Subcutaneous abdominal adipose tissue (tissue), 5 donors: ENCODE data around the gene SMARCA1.

Experiments
- H3K27ac ChIP-seq: one replicate; pipeline ENCODE4 v1.7.0; 2013; ENCODE audit warnings: low read depth, mild to moderate bottlenecking, inconsistent platforms, low read length, moderate library complexity
- H3K27me3 ChIP-seq, 5 donors: one replicate each; pipeline ENCODE4 v1.7.0; 2013; ENCODE audit warnings: low read length in 5 of 5, inconsistent platforms in 1 of 5; ENCODE audit not compliant: control insufficient read depth in 5 of 5, insufficient read depth in 4 of 5
- H3K36me3 ChIP-seq, 5 donors: one replicate each; pipeline ENCODE4 v1.7.0; 2013; ENCODE audit warnings: low read length in 5 of 5; ENCODE audit not compliant: control insufficient read depth in 5 of 5, insufficient read depth in 5 of 5
- H3K4me1 ChIP-seq, 5 donors: one replicate each; pipeline ENCODE4 v1.7.0; 2013; ENCODE audit warnings: low read length in 5 of 5, mild to moderate bottlenecking in 3 of 5, moderate library complexity in 1 of 5; ENCODE audit not compliant: control insufficient read depth in 5 of 5, insufficient read depth in 5 of 5
- H3K4me3 ChIP-seq, 5 donors: one replicate each; pipeline ENCODE4 v1.7.0; 2013; ENCODE audit warnings: low read length in 5 of 5, low read depth in 1 of 5
- H3K9ac ChIP-seq, 5 donors: one replicate each; pipeline ENCODE4 v1.7.0; 2013; ENCODE audit warnings: low read length in 5 of 5, mild to moderate bottlenecking in 4 of 5, moderate library complexity in 3 of 5
- H3K9me3 ChIP-seq, 5 donors: one replicate each; pipeline ENCODE4 v1.7.0; 2013; ENCODE audit warnings: low read length in 5 of 5; ENCODE audit not compliant: control insufficient read depth in 5 of 5
- donor health status: healthy.
- donor health status: healthy.
- donor health status: healthy.
- donor health status: healthy.
- donor health status: healthy.

SMARCA1 gene

GRCh38 chrX:129488359-129488758, 34.9 kb downstream of the SMARCA1 start:
- H3K36me3 ChIP-seq: peaks cover 4 to 19% (median 12%) of the 10 kb centered on the region in 5 donors
- no peak overlapping the region for H3K27ac ChIP-seq
- H3K4me3 ChIP-seq: no peak overlapping the region
- no peaks in the 10 kb centered on the region for H3K27me3 ChIP-seq
- no peaks in the 10 kb centered on the region for H3K9me3 ChIP-seq
- no peaks in the 10 kb centered on the region for H3K4me1 ChIP-seq
- no peak overlapping the region for H3K9ac ChIP-seq

DNA sequence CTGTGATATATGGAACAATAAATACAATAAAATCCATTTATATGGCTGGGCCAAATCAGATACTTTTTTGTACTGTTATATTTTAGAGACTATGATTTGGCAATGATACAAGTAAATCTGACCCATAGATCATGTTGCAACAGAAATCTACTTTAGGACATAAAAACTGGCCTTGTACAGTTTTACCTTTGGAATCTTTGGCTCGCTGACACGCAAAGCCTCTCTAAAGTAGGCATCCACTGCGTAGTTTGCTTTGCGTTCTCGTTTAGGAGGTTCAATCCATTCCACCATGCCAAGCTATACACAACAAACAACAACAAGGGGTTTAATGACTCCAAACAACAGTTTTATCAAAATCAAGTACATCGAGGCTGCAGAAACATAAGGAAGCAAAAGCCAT, 42.4 kb downstream of the SMARCA1 start:
- H3K27ac ChIP-seq: no peak overlapping the region
- no peaks in the 10 kb centered on the region for H3K9me3 ChIP-seq
- H3K4me3 ChIP-seq: no peak overlapping the region
- H3K4me1 ChIP-seq: peaks cover 0 to 6% (median 0%) of the 10 kb centered on the region in 5 donors
- H3K27me3 ChIP-seq: no peaks in the 10 kb centered on the region
- H3K9ac ChIP-seq: no peak overlapping the region
- peaks cover 4 to 15% (median 6%) of the 10 kb centered on the region in 5 donors for H3K36me3 ChIP-seq

- H3K4me3 ChIP-seq: no peak overlapping the region
- peaks cover 0 to 6% (median 0%) of the 10 kb centered on the region in 5 donors for H3K4me1 ChIP-seq
- H3K27ac ChIP-seq: no peak overlapping the region
- H3K27me3 ChIP-seq: no peaks in the 10 kb centered on the region
- H3K9ac ChIP-seq: no peak overlapping the region
- H3K36me3 ChIP-seq: peaks cover 0 to 8% (median 0%) of the 10 kb centered on the region in 5 donors
- no peaks in the 10 kb centered on the region for H3K9me3 ChIP-seq
These were observed 44.8 kb downstream of the SMARCA1 start for GRCh38 chrX:129478516-129478915.

DNA sequence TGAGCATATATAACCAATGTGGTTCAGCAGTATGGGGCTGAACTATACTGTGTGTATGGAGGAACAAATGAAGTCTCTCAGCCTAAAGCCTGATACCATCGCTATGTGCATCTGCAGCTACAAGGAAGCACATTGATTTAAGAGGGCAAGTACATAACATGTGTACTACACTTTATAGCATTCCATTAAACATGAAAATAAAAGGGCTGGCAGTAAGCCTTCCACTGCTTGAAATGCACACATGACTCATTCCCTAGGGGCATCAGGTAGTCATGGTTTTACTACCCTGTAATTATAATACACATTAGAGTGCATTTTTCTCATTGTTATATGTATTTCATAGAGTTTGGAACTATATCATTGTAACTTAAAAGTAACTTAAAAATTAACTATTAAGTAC, 51.2 kb downstream of the SMARCA1 start:
- no peak overlapping the region for H3K27ac ChIP-seq
- H3K4me1 ChIP-seq: no peaks in the 10 kb centered on the region
- no peaks in the 10 kb centered on the region for H3K9me3 ChIP-seq
- H3K27me3 ChIP-seq: no peaks in the 10 kb centered on the region
- peaks cover 0 to 11% (median 2%) of the 10 kb centered on the region in 5 donors for H3K36me3 ChIP-seq
- no peak overlapping the region for H3K4me3 ChIP-seq
- H3K9ac ChIP-seq: no peak overlapping the region

DNA sequence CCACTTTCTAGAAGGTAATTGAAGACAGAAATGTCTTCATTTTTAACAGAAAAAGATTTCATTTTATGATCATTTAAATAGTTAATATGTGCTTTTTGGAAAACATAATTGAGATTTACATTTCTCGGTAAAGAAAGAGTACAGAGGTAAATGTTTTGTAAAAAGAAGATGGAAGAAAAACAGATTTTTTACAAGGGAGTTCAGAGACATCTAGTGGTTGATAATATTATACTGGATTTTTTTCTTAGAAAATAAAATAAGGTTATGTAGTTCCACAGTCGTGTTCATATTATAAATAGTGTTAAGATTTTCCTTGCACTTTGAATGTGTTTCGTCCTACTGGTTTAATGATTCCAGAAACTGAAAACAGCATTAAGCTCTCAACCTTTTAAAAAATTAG, 60.6 kb downstream of the SMARCA1 start:
- no peaks in the 10 kb centered on the region for H3K9me3 ChIP-seq

GRCh38 chrX:129461801-129462456, 61.4 kb downstream of the SMARCA1 start:
- peaks cover 0 to 12% (median 5%) of the 10 kb centered on the region in 5 donors for H3K36me3 ChIP-seq
- peaks cover 0 to 3% (median 0%) of the 10 kb centered on the region in 5 donors for H3K4me1 ChIP-seq
- no peak overlapping the region for H3K4me3 ChIP-seq
- H3K27me3 ChIP-seq: no peaks in the 10 kb centered on the region
- H3K9ac ChIP-seq: no peak overlapping the region
- H3K27ac ChIP-seq: no peak overlapping the region
- no peaks in the 10 kb centered on the region for H3K9me3 ChIP-seq

More for the DNA sequence above, 60.6 kb downstream of the SMARCA1 start:
- Histone ChIP-seq H3K27me3 (no peaks in the 10 kb centered on the region), H3K4me1 (peaks cover 0 to 3% (median 0%) of the 10 kb centered on the region in 5 donors), H3K27ac (no peak overlapping the region), H3K36me3 (peaks cover 0 to 12% (median 5%) of the 10 kb centered on the region in 5 donors), H3K9ac (no peak overlapping the region), H3K4me3 (no peak overlapping the region)

- no peak overlapping the region for H3K9ac ChIP-seq
- no peaks in the 10 kb centered on the region for H3K9me3 ChIP-seq
- no peaks in the 10 kb centered on the region for H3K27me3 ChIP-seq
- no peak overlapping the region for H3K4me3 ChIP-seq
- no peaks in the 10 kb centered on the region for H3K4me1 ChIP-seq
- H3K27ac ChIP-seq: no peak overlapping the region
- peaks cover 0 to 3% (median 0%) of the 10 kb centered on the region in 5 donors for H3K36me3 ChIP-seq
These were observed 70.8 kb downstream of the SMARCA1 start for GRCh38 chrX:129452523-129452922.

DNA sequence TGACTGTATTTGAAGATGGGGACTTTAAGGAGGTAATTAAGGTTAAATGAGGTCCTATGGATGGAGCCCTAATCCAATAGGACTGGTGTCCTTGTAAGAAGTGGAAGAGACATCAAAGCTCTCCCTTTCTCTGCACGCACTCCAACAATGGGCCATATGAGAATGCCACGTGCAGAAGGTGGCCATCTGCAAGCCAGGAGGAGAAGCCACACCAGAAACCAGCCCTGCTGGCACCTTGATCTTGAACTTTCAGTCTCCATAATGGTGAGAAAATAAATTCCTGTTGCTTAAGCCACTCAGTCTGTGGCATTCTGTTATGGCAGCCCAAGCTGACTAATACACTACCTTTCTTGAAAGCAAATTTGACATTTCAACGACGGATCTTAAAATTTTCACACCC, 73.2 kb downstream of the SMARCA1 start:
- H3K4me3 ChIP-seq: no peak overlapping the region
- H3K9ac ChIP-seq: no peak overlapping the region
- no peaks in the 10 kb centered on the region for H3K9me3 ChIP-seq
- no peak overlapping the region for H3K27ac ChIP-seq
- peaks cover 0 to 4% (median 2%) of the 10 kb centered on the region in 5 donors for H3K36me3 ChIP-seq
- no peaks in the 10 kb centered on the region for H3K4me1 ChIP-seq
- no peaks in the 10 kb centered on the region for H3K27me3 ChIP-seq

- Histone ChIP-seq H3K36me3 (peaks cover 0 to 4% (median 2%) of the 10 kb centered on the region in 5 donors), H3K27me3 (no peaks in the 10 kb centered on the region), H3K9me3 (no peaks in the 10 kb centered on the region), H3K9ac (no peak overlapping the region), H3K4me3 (no peak overlapping the region), H3K4me1 (no peaks in the 10 kb centered on the region), H3K27ac (no peak overlapping the region)
These were observed 74.1 kb downstream of the SMARCA1 start for GRCh38 chrX:129449148-129449547.

DNA sequence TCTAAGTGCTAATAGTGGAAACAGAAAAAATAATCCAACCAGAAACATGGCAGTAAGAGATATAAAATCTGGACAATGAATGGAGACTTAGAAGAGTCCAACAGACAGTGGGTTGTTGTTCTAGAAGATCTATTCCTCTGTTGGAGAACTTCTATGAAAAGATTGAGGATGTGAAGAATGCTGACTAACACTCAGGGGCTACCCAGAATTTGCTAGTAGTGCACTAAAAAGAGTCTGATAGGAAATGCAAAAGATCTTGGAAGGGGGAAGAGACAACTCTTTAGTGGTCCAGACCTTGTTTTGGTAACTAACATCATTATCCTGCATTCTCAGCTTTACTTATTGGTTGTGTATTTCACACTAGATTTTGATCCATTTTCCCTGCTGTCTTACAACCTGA, 77.9 kb downstream of the SMARCA1 start:
- Histone ChIP-seq H3K9me3 (no peaks in the 10 kb centered on the region), H3K4me3 (no peak overlapping the region), H3K27me3 (no peaks in the 10 kb centered on the region), H3K27ac (no peak overlapping the region), H3K9ac (no peak overlapping the region), H3K36me3 (peaks cover 0 to 5% (median 0%) of the 10 kb centered on the region in 5 donors), H3K4me1 (no peaks in the 10 kb centered on the region)
